AG09309 (cell line): ENCODE data around the gene NECAB2.

Experiments used
- DNase-seq: peaks from one replicate; pipeline ENCODE4 v3.0.0-alpha.2; 2010; ENCODE audit warnings: low read depth
- H3K4me3 ChIP-seq: 2 replicates; pipeline ENCODE4 v1.5.1; 2011; ENCODE audit warnings: mild to moderate bottlenecking, low read depth, low read length, moderate library complexity; ENCODE audit not compliant: control insufficient read depth
- TF ChIP-seq, protein P1 (sequence below): IDR thresholded peaks from 2 replicates; pipeline ENCODE4 v1.5.1; 2011; ENCODE audit warnings: mild to moderate bottlenecking, low read depth, low read length, inconsistent platforms; ENCODE audit not compliant: insufficient read depth, control insufficient read depth; ENCODE audit errors: missing control alignments

Gene NECAB2

DNA sequence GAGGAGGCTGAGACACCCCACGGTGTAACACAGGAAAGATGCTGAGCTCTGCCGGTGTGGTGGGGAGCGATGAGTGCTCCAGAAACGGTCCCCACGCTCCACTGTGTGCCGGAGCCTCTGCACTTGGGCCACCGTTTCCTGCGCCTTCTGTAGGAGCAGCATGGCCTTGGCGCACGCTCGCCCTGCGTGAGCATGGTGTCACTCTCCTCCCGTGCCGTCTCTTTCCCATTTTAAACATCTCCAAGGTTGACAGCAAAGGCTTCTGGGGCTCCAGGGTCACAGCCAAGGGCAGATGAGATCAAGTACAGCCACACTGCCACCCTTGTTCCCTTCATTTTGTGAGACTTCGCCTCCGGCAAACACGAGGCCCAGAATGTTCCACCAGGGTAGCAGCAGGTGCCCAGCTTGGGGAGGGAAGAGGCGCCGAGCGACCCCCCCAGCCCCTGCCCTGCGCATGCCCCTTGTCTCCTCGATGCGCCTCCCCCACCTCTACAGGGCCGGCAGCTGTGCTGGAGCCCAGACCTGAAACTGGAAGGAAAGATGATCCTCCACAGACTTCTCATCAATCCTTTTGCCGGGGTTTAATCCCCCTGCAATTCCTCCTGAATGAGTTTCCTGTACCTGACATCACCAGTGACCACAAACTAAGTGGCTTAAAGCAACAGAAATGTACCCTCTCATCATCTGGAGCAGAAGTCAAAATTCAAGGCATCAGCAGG is 34.9 kb upstream of the NECAB2 start:
- no peak for DNase-seq
- TF ChIP-seq, protein P1, sequence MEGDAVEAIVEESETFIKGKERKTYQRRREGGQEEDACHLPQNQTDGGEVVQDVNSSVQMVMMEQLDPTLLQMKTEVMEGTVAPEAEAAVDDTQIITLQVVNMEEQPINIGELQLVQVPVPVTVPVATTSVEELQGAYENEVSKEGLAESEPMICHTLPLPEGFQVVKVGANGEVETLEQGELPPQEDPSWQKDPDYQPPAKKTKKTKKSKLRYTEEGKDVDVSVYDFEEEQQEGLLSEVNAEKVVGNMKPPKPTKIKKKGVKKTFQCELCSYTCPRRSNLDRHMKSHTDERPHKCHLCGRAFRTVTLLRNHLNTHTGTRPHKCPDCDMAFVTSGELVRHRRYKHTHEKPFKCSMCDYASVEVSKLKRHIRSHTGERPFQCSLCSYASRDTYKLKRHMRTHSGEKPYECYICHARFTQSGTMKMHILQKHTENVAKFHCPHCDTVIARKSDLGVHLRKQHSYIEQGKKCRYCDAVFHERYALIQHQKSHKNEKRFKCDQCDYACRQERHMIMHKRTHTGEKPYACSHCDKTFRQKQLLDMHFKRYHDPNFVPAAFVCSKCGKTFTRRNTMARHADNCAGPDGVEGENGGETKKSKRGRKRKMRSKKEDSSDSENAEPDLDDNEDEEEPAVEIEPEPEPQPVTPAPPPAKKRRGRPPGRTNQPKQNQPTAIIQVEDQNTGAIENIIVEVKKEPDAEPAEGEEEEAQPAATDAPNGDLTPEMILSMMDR: no peak
- H3K4me3 ChIP-seq: no peak overlapping the region

DNA sequence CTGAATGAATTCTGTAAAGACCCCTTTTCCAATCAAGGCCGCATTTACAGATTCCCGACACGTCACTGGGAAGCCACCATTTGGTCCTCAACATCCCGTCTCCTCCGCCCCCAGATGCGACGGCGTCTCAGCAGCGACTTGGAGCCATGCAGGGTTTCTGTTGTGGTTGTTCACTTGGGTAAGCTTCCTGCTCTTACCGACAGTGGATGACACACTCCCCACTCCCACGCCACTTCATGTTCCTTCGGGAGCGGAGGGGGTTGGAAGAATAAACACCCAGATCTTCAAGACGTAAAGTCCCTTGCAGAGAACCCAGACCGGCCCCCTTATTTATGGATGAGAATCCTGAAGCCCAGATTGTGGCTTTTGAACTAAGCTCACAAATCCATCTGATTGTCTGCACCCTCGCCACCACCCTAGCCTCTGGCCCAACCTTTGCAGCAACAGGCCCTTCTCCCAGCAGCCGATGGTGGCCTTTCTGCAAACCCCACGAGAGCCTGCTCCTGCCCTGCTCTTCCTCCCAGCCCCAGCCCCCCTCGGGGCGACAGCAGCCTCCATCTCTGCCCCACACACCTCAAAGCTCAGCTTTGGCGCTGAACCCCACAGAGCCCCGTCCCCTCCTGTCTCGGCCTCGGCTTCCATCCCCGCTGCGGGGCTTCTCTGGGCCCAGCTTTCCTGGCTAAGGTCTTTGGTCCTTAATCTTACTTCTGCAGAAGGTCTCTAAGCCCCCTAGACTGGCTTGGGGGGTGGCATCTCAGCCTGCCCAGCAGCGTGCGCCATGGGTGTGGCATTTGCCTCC is 34.0 kb upstream of the NECAB2 start:
- no peak overlapping the region for H3K4me3 ChIP-seq
- TF ChIP-seq, protein P1: no peak
- no peak for DNase-seq

DNA sequence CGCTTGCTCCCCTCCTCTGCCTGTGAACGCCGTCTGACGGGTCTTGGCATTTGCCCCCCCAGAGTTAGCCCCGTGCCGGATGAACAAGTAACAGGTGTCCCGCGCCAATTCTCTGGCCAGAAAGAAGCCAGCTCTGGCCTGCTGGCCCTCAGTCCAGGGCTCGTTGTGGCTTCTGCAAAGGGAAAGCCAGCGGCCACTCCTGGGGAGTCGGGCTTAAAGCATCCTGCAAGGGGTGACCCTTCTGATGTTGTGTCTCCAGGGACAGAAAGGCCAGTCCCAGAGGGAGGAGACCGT is 33.4 kb upstream of the NECAB2 start:
- H3K4me3 ChIP-seq: no peak overlapping the region
- no peak for DNase-seq
- TF ChIP-seq, protein P1: no peak

DNA sequence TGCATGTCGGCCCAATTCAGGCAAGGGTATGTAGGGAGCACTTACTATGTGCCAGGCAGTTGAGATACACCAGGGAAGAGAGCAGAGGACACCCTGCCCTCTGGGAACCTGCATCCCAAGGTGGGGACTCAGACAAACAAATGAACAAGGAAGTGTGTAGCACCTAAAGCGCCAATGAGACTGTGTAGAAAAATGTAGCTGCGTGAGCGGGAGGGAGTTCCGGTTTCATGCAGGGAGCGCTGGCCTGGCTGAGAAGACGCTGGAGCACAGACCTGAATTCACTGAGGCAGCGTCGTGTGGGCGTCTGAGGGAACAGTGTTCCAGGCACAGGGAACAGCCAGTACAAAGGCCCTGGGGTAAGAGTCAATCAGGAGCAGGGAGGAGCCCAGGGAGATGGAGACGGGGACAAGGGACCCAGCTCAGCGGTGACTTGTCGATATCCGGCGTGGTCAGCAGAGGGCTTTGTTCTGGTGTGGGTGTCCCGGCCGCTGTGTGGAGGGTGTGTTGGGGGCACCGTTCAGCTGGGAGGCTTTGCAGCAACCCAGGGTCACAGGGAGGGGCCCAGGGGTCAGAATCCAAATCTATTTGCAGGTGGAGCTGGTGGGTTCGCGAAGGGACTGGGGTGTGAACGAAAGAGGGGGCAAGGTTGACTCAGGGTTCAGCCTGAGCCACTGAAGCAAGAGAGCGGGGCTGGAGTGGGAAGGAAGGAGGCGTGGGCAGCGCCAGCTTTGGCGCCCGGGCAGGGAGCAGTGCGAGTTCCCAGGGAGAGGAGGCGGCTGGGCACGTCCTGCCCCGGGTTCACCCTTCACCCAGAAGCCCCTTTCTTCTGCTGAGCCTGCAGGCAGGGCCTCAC is 32.8 kb upstream of the NECAB2 start:
- no peak for DNase-seq
- no peak overlapping the region for H3K4me3 ChIP-seq
- TF ChIP-seq, protein P1: no peak

DNA sequence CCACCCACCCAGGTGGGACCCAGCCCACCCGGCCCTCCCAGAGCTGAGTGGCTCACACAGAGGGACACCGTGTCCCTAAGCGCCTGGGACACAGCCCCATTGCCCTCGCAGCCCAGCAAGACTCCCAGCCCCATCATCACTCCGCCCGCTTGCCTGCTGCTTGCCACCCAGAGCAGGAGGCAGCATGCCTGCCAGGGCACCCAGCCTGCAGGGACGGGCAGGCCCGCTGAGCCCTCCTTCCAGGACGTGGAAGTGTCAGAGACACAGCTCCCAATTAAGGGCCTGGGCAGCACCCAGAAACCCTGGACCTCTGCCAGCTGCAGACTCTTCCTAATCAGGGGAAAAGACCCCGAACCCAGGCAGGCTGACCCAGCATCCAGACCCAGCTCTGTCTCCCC is 32.2 kb upstream of the NECAB2 start:
- no peak overlapping the region for H3K4me3 ChIP-seq
- TF ChIP-seq, protein P1: no peak
- no peak for DNase-seq

DNA sequence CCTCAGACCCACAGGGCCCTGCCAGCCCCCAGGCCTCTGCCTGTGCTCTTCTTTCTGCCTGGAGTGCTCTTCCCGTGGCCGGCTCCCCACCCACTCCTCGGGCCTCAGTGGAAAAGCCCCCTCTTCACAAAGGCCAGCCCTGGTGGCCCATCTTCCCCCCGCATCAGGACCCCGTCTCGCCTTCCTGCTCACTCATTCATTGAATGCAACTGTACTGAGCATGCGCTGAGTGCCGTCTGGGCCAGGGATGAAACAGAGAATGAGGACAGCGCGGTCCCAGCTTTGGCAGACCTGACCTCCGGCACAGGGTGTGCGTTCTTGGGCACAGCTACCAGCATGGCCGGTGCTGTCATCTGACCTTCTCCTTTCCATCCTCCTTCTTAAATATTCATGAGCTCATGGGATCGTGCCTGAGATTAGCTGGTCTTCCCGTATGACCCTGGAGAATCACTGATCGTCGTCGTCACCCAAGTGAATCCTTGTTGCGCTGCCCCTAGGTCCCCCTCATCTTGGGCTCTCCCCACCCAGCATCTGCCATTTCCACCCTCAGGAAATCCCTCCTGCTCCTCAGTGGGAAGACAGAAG is 31.4 kb upstream of the NECAB2 start:
- TF ChIP-seq, protein P1: no peak
- H3K4me3 ChIP-seq: no peak overlapping the region

More for the DNA sequence above, 31.4 kb upstream of the NECAB2 start:
- no peak for DNase-seq
